GM19328 (cell line): ENCODE results near the gene GOLGA6B.
A peak's percentile ranks its signal among the peaks of the same experiment; 100 is the strongest.
"Not testable (repeated sequence)": the region's sequence is repeated elsewhere in the genome, so short reads cannot be mapped to it uniquely, and the experiment has no call there.

Experiments
- ATAC-seq: cut with Tn5 transposase; IDR thresholded peaks from one replicate; pipeline ENCODE4 v1.9.1; 2021; ENCODE audit warnings: mild to moderate bottlenecking, moderate library complexity; ENCODE audit not compliant: unreplicated experiment

The GOLGA6B gene

DNA sequence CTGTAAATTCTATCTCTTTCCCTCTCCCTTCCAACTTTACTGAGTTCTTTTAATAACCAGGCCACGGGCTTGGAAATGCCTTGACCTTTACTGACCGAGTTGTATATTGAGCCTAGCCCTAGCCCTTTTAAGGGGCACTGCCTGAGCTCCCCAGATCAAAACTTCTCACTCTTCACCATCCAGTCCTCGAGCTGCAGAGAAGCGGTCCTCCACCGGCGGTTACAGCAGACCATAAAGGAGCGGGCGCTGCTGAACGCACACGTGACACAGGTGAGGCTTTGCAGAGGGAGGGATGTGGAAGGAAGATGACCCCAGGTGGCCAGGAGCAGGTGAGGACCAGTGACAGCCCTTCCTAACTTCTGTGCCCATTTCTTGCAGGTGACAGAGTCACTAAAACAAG, 6.6 kb downstream of the GOLGA6B start:
- ATAC-seq, result not testable (repeated sequence)

DNA sequence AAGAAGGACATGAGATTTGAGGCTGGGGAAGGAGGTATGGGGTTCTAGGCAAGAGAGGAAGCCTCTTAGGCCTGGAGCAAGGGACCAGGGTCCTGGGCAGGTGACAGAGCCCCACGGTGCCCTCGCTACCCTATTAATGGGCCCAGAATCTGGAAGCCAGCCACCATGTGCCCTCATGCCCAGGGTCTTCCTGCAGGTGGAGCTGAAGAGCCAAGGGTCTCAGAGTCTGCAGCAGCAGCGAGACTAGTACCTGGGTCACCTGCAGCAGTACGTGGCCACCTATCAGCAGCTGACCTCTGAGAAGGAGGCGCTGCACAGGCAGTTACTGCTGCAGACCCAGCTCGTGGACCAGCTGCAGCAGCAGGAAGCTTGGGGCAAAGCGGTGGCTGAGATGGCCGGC, 9.4 kb downstream of the GOLGA6B start:
- ATAC-seq, result not testable (repeated sequence)

DNA sequence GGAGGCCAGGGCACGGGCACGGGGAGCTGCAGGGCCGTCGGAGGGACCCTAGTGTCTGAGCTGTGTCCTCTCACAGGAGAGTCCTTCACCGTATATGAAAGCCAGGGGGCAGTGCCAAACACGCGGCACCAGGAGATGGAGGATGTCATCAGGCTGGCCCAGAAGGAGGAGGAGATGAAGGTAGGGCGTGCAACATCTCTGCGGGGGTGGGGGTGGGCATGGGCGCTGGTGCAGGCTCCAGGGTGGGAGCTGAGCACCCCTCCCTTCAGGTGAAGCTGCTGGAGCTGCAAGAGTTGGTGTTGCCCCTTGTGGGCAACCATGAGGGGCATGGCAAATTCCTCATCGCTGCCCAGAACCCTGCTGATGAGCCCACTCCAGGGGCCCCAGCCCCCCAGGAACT, 11.2 kb downstream of the GOLGA6B start:
- not testable (repeated sequence) for ATAC-seq

DNA sequence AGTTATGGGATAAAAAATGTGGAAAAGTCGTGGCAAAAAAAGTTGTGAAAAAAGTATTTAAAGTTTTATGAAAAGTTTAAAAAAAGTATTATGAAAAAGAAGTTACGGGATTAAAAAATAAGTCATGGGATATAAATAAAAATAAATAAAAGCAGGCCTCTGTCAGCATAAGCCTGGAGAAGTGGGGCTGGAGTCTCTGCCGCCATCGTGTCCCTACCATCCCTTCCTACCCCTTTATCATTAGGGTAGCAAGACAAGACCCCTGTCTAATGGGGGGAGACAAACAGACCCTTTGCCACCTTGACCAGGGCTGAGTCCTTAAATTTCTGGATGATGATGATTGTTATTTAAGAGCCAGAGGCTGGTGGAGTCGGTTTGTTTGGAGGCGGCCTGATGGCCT, 15.3 kb downstream of the GOLGA6B start:
- not testable (repeated sequence) for ATAC-seq

DNA sequence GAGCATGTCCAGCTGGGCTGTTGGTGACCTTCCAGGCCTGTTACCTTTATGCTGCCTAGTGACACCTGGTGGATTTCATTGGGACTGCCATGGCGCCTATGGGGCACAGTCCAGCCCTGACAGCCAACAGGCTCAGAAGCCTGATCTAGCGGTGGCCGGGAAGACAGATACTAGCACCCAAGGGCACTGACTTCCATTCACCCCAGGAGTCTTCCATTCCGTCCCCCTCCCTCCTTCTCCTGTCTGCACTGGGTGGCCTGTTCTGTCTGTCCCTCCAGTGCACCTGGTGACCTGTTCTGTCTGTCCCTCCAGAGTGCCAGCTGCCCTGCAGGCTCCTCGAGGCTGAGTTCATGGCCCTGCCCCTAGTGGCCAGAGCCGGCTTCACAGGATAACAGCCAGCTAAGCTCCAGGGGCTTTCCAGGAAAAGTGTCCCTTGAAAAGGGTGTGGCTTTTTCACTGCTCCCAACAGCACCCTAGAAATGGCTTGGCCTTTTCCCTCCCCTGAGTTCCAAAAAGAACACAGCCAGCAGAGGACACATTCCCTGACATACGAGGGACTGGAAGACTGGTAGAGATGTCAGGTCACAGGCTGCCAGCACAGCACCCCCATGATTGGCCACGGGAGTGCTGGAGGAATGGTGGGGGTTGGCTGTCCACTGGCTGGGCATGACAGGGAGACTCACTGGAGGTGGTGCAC, 16.3 kb downstream of the GOLGA6B start:
- ATAC-seq, result peak; percentile 72

DNA sequence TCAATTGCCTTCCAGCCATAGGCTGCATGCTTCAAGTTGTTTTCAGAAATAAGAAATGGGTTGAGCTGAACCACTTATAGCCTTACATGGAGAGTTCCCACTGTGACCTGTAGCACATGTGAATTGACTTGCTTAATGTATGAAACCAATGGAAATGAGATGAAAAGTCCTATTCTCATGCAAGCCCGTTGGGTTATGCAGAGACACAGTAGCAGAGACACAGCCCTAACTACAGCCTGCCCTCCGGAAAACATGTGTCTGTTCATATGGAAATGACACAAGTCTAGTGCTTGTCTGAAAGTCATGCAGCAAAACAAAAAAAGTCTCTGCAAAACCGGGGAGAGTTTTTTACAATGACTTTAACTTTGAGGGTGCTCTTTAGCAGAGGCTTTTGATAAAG, 17.0 kb downstream of the GOLGA6B start:
- ATAC-seq, result no peak

DNA sequence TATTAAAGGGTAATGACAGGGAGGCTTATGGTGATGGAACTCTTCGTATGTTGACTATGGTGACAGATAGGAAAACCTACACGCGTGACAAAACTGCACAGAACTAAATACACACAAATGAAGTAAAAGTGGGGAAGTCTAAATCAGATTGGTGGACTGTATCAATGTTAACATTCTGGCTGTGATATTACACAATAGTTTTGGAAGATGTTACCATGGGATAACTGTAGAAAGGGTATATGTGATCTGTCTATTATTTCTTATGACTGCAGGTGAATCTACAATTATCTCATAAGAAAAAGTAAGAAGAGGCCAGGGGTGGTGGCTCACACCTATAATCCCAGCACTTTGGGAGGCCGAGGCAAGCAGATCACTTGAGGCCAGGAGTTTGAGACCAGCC, 22.3 kb downstream of the GOLGA6B start:
- ATAC-seq, result no peak

DNA sequence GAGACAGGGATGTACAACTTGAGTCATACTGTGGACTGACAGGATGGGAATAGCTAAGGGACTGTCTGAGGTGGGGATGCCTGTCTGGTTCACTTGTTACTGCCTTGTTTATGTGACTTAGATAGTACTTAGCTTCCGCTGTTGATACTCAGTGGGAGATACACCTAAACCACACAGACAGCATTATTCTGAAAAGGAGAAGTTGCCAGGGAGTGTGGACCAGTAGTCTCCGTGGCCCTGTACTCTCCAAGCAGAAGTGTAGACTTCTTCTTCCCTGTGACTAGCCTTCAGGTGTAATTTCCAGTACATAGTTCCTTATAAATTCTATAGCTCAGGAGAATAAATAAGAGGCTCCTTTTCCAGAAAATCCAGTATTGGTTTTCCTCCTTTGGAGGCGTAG, 26.4 kb downstream of the GOLGA6B start:
- ATAC-seq, result no peak

DNA sequence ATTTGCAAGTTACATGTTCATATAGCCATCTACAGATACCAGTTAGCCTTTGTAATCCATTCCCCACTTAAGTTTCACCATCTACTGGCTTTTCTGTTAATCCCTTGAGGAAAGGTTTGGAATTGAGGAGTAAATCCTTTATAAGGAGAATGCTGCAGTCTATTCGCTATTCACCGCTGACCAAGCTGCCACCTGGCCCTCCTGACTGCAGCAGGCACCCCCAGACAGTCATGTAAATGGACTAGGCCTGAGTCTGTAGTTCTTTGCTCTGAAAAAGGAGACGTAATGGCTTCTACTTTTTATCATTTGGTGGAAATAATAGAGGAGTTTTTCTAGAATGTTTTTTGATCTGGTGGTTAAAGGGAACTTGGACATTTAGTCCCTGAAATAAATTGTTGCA, 28.3 kb downstream of the GOLGA6B start:
- no peak for ATAC-seq

DNA sequence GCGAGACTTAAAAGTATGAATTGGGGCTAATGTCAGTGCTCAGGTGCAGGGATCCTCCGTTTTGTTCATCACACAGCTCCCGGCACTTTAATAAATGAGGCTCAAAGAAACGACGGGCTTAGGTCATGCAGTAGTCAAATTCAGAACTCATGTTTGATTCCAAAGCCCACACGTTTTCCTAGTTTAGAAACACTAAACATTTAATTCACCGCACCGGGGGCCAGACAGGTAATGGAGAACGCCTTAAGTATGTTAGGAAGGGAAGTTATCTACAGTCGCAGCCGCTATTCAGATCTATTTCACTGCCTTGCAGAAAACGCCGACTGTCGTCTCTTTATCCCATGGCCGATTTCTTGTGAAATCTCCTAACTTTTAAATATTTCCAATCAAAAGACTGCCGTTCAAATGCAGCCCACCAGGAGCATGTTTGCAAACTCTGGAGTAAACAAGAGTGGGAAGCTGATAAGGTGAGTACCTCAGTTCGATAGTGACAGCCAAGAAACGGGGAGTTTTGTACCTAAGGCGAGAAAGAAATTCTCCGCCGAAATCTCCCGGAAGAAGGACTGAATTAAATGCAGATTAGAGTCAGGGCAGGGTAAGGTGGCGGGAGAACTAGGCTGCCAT, 30.9 kb downstream of the GOLGA6B start:
- ATAC-seq, result no peak

DNA sequence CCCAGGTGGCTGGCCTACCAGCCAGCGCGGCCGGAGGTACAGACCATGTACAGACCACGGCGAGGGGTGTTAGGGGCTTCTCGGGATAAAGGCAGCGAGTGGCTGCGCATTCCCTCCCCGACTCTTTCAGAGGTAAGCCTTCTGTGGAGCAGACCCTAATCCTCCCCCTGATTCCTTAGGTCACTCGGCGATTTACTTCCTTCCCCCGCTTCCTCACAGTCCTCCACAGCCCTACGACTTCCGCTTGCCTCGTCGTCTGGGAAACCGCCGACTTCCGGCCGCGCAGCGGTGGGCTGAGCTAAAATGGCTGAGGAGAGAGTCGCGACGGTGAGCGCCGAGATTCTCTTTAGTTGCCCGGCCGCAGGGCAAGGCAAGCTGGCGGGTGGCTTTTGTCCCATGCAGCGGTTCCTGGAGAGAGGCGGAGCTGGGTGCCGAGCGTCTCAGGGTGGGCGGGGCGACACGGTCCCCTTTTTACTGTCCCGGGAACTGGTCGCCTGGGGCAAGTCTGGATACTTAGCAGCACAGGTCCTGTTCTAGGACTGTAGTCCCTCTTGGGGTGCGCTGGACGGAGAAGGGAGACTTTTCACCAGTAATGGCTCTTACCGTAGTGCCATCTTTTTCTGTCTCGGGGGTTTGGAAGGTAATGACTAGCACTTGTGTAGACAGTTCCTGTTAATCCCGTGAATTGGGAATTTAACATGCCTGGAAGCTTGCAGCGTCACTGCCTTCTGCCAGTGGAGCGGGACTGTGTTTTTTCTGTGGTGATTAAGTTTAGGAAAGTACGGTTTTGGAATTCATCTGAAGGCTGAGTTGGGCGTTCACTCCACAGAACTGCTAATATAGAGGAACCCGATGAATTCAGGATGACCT, 31.7 kb downstream of the GOLGA6B start, which contains the start of the genes BBS4 and HIGD2B:
Gene BBS4 (plus strand): TSS at position 283 of the 870 bp plus-strand sequence. CDS start 21 bp downstream, at position 304.
Gene HIGD2B (minus strand): TSS at position 258 of the 870 bp plus-strand sequence. CDS start 9,808 bp downstream, outside the sequence.
- peak; percentile 98 for ATAC-seq

DNA sequence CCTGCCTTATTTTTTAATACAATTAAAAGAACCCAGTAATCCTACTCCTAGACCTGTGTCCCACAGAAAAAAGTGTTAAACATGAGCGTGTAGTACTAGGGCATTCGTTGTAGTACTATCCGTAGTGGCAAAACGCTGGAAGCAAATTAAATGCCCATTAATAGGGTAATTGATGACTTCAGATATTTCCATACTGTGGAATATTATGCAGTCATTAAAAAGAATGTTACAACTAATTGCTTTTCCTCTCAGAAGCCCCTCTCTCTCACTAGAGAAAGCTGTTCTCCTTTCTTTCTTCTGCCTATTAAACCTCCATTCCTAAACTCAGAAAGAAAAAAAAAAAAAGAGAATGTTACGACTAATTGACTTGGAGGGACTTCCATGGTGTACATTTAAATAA, 34.2 kb downstream of the GOLGA6B start:
- no peak for ATAC-seq

DNA sequence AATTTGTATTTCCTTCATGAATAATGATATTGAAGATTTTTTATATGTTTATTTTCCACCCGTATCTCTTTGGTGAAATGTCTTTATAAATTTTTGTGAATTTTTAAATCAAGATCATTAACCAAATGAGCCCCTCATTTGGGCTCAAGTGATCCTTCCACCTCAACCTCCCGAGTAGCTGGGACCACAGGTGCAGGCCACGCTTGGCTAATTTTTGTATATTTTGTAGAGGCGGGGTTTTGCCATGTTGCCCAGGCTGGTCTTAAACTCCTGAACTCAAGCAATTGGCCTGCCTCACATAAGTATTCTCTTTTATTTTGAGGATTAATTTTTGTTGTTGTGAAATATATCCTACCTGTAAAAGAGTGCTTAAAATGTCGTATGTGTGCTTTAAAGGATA, 36.4 kb downstream of the GOLGA6B start:
- ATAC-seq, result no peak

DNA sequence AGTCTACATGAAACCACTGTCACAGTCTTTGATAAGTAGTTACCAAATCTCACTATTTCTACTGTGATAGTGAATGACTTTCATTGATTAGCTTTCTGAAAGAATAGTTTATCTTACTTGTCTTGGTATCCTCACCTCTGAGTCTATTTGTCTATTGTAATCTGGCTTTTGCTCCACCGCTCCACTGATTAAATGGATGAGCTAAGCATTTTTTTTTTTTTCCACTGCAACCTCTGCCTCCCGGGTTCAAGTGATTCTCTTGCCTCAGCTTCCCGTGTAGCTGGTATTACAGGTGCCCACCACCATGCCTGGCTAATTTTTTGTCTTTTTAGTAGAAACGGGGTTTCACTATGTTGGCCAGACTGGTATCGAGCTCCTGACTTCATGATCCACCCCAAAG, 44.4 kb downstream of the GOLGA6B start:
- ATAC-seq, result no peak

DNA sequence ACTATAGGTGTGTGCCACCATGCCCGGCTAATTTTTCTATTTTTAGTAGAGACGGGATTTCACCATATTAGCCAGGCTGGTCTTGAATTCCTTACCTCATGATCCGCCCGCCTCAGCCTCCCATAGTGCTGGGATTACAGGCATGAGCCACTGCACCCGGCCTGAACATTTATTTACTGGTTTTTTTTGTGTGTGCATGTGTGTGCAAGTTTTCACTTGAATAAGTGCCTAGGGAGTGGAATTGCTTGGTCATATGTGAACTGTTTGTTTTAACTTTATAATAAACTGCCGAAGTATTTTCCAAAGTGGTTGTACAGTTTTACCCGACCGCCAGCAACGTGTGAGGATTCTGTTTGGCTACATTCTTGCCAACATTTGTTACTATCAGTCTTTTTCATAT, 45.6 kb downstream of the GOLGA6B start:
- ATAC-seq, result no peak

DNA sequence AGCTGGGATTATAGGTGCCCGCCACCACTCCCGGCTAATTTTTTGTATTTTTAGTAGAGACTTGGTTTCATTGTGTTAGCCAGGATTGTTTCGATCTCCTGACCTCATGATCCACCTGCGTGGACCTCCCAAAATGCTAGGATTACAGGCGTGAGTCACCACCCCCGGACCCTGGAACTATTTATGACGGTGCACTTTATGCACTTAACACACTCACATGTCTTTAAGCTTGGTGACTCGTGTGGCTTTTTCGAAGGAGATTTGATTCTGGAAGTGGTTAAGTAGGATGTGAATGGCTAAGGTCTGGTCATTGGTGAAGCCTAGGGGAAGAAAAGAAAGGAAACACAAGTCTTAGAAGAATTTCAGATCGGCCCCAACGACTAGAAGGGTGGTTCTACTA, 51.8 kb downstream of the GOLGA6B start:
- no peak for ATAC-seq

DNA sequence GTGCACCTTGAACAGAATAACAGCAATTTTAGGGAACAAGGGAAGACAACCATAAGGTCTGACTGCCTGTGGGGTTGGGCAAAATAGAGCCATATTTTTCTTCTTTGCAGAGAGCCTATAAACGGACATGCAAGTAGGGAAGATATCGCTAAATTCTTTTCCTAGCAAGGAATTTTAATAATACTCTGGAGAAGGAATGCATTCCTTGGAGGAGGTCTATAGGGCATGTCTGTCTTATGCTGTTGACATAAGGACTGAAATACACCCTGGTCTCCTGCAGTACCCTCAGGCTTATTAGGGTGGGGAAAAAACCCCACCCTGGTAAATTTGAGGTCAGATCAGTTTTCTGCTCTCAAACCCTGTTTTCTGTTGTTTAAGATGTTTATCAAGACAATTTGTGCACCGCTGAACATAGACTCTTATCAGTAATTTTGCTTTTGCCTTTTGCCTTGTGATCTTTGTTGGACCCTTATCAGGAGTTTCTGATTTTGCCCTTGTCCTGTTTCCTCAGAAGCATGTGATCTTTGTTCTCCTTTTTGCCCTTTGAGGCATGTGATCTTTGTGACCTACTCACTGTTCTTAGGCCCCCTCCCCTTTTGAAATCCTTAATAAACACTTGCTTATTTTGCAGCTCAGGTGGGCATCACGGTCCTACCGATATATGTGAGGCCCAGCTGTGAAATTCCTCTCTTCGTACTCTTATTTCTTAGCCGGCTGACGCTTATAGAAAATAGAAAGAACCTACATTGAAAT, 54.2 kb downstream of the GOLGA6B start:
- ATAC-seq, result not testable (repeated sequence)
